Measurements from ENCODE around the gene FECH.

DNA sequence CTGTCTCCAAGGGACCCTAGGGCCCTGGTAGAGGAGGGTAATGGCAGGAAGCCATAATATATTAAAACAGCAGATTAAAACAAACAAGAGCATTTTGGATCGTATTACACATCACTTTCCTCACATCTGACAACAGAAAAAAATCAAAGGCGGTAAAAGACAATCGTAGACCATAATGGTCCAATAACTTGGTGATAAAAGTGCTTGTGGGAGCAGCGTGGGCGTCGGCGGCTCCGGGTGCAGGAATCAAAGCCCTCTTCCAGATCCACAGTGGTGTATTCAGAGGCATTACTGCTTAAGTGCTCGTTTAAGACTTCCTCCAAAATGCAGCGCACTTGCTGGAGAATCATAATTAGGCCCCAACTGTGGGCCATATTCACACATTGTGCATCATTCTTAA, 68.0 kb downstream of the FECH start:
- TF ChIP-seq CTCF (conservative IDR thresholded peaks at IDR 0.05) (no peak), EZH2 (IDR thresholded peaks at IDR 0.05; ENCODE audit: low read depth) (no peak)

Measured in PC-9 (cell line).